Cardiac fibroblast (primary cell): ENCODE results near the gene ZBTB7C.

Experiments
- DNase-seq, 2 donors: peaks; one replicate each; pipeline versions ENCODE4 v3.0.0 to v3.0.0-alpha.2; 2010; ENCODE audit warnings: low read depth in 2 of 2
- H3K4me3 ChIP-seq, 2 donors: replicated peaks in 1 of 2; 1 replicate in 1 of 2; 2 replicates in 1 of 2; pipeline ENCODE4 v1.5.1; 2011; ENCODE audit warnings: low read depth in 2 of 2, low read length in 2 of 2, mild to moderate bottlenecking in 2 of 2, moderate library complexity in 1 of 2
- CTCF ChIP-seq: IDR thresholded peaks from one replicate; pipeline ENCODE4 v1.5.1; 2011; ENCODE audit warnings: low read depth, mild to moderate bottlenecking, low read length, inconsistent platforms

The ZBTB7C gene

DNA sequence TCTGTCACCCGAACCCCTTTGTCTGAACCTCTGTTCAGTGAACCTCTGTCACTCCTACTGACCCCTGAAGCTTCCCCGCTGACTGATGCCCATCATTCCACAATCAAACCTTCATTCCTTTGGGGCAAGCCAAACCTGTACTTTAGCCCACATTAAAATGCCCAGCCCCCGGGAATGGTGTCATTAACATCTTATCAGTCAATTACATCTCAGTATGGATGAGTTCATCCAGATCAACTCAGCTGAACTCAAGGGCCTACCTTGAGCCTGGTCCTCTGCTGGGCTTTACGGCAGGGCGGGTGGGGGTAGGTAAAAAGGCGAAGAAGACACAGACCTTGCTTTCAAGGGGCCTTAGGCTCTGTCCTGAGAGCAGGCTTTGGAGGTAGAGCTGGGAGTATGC is 324.3 kb downstream of the ZBTB7C start:
- no peak for TF ChIP-seq CTCF
- no peak for DNase-seq
- no peak overlapping the region for H3K4me3 ChIP-seq

DNA sequence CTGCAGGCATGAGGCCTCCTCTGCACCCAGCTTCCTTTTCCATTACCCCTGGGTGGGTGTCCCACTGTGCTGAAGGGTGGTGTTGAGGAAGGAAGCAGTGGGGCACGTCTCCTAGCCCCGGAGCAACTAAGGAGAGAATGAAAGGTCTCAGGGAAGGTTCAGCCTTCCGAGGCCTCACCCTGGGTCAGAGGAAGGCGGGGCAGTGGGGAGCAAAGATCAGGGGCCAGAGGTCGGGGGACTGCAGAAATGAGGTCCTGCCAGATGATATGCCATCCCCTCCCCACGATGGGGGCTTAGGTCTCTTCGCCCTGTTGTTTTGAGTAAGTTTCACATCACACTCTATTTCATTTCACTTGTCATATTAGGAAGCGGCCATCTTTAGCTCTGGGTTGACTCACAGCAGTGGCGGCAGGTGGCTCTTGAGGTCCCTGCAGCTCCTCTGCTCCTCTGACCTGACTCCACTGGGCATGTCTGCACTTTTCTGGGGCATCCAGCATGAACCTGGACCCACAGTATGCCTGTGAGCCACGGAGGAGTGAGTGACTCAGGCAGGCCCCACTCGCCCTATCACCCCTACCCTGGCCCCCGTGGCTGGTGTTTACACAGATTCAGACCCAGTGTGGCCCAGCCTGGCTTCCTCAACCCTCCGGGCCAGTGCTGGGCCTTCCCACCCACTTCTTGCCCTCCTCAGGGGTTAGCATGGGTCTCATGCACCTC is 325.0 kb downstream of the ZBTB7C start:
- H3K4me3 ChIP-seq: no peak overlapping the region
- no peak for TF ChIP-seq CTCF
- DNase-seq: no peak

GRCh38 chr18:48080546-48080945 is 328.6 kb downstream of the ZBTB7C start:
- H3K4me3 ChIP-seq: no peak overlapping the region
- TF ChIP-seq CTCF: no peak
- no peak for DNase-seq

DNA sequence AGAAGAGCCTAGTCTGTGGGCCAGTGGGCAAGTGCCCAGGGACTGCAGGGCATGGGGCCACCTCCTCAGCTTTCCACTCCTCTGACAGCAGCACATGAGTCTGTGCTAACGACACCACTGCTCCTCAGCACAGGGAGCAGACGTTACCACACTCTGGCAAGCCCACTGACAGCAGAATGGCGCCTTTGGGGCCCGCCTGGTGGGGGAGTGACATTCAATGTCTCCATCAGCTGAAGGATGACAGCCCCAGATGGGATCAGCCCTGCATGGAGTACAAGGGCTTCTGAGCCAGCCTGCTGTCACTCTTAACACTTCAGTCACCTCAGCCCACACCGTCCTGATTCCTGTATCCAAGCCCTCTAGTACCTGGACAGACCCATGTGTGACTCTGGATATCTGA is 329.3 kb downstream of the ZBTB7C start:
- no peak for TF ChIP-seq CTCF
- DNase-seq: no peak
- H3K4me3 ChIP-seq: no peak overlapping the region

DNA sequence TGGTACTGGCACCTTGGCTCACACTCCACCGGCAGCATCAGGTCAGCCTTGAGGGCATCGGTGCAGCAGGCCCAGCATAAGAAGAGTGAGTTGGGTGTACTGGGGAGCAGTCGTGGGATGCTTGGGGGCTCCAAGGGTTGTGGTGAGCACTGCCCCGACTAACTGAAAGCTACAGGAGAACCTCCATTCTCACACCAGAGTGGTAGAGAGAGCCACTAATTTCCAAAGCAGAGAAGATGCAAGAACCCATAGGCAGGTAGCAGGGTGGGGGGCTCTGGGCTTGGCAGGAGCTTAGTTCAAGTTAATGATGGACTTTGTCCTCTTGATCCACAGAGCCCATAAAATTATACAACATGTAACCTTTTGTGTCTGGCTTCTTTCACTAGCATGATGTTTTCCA is 330.7 kb downstream of the ZBTB7C start:
- no peak for TF ChIP-seq CTCF
- H3K4me3 ChIP-seq: no peak overlapping the region
- no peak for DNase-seq

DNA sequence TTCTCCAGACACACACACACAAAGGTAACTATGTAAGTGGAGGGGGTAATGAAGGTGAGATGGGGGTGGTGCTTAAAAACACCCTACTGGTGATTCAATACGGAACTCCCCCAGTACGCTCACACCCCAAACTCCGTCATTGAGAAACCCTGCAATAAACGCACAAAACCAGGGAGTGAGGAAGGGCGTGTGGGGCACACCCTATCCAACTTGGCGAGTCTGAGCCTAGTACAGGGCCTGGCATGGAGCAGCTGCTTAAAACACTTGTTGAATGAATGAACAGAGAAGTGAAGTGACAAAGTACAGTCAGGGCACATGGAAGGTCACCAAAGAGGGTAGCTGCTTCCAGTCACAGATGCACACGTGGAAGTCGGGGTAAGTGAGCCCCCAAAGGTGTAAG is 331.9 kb downstream of the ZBTB7C start:
- TF ChIP-seq CTCF: no peak
- no peak for DNase-seq

DNA sequence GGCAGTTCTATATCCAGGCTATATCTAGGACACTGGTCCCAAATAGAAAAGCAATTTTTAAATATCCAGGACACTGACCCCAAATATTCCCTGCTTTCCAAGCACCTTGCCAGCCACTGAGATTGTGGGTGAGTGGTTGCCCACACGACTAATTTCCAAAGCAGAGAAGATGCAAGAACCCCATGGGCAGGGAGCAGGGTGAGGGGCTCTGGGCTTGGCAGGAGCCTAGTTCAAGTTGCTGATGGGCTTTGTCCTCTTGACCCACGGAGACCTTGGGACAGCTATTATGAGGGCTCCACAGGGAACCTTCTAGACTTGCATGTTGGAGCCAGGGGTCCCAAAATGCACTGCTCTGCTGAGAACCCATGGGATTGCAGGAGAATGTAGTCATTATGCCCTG is 332.7 kb downstream of the ZBTB7C start:
- no peak for DNase-seq
- no peak for TF ChIP-seq CTCF
- H3K4me3 ChIP-seq: no peak overlapping the region

More for the DNA sequence above, 331.9 kb downstream of the ZBTB7C start:
- H3K4me3 ChIP-seq: no peak overlapping the region
